Panc1 (cell line): ENCODE measurements around the gene UCN3.

Experiments
- CTCF ChIP-seq: fragments of 450-650 bp; IDR thresholded peaks from 2 replicates; pipeline ENCODE4 v1.5.1; 2017; ENCODE audit warnings: mild to moderate bottlenecking
- POLR2AphosphoS5 ChIP-seq: IDR thresholded peaks from 2 replicates; pipeline ENCODE4 v1.6.1; 2012; ENCODE audit warnings: mild to moderate bottlenecking, low read depth, low read length, moderate library complexity
- SIN3A ChIP-seq: IDR thresholded peaks from 2 replicates; pipeline ENCODE4 v1.6.1; 2012; ENCODE audit warnings: low read depth, mild to moderate bottlenecking, low read length, moderate library complexity, borderline replicate concordance; ENCODE audit not compliant: insufficient read depth

GRCh38 chr10:5373891-5374611, 9.3 kb downstream of the UCN3 start:
- TF ChIP-seq SIN3A (no peak), CTCF (no peak), POLR2AphosphoS5 (no peak)
